Measurements from ENCODE around the gene MLEC. TPM values are rescaled to one million over a fixed set of nuclear protein-coding genes. Genes with fewer than 3 reads are reported as not detected.

The MLEC gene
- total RNA-seq, 3 donors from 2014 or later, result 67.6 to 75.4 (median 67.8) TPM

DNA sequence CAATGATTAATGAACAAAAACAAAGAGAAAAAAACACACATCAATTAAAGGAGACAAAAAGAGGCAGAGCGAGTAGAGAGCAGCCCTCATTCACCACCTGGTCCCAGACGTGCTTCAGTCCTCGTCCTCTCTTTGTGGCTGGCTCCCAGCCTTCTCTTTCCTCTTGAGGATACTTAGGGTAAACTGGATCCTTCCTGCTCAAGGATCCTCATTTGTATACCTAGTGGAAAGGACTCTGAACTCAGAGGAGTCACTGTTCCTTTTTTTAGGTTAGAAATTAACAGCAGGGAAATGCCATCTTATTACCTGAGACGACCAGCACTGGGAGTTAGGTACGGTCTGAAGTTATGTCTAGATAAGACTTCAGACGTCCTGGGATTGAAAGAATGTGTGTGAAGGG, 9.7 kb downstream of the MLEC start:
- no peak for DNase-seq (ENCODE audit: low spot score in 2 of 2)
- H3K27ac ChIP-seq, result no peak overlapping the region
- no peaks in the 10 kb centered on the region for H3K27me3 ChIP-seq
- H3K36me3 ChIP-seq, result no peaks in the 10 kb centered on the region
- no peak for TF ChIP-seq POLR2AphosphoS5 (IDR thresholded peaks at IDR 0.05)
- TF ChIP-seq, protein P1, sequence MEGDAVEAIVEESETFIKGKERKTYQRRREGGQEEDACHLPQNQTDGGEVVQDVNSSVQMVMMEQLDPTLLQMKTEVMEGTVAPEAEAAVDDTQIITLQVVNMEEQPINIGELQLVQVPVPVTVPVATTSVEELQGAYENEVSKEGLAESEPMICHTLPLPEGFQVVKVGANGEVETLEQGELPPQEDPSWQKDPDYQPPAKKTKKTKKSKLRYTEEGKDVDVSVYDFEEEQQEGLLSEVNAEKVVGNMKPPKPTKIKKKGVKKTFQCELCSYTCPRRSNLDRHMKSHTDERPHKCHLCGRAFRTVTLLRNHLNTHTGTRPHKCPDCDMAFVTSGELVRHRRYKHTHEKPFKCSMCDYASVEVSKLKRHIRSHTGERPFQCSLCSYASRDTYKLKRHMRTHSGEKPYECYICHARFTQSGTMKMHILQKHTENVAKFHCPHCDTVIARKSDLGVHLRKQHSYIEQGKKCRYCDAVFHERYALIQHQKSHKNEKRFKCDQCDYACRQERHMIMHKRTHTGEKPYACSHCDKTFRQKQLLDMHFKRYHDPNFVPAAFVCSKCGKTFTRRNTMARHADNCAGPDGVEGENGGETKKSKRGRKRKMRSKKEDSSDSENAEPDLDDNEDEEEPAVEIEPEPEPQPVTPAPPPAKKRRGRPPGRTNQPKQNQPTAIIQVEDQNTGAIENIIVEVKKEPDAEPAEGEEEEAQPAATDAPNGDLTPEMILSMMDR (IDR thresholded peaks at IDR 0.05), result no peak
- no peak for TF ChIP-seq POLR2A (IDR thresholded peaks at IDR 0.05)
- no peak overlapping the region for H3K4me3 ChIP-seq
- no peaks in the 10 kb centered on the region for H3K4me1 ChIP-seq
- no peaks in the 10 kb centered on the region for H3K9me3 ChIP-seq
- intact Hi-C loops (cut with DNase I; ENCODE audit: low total_unique reads), result no loop called here

DNA sequence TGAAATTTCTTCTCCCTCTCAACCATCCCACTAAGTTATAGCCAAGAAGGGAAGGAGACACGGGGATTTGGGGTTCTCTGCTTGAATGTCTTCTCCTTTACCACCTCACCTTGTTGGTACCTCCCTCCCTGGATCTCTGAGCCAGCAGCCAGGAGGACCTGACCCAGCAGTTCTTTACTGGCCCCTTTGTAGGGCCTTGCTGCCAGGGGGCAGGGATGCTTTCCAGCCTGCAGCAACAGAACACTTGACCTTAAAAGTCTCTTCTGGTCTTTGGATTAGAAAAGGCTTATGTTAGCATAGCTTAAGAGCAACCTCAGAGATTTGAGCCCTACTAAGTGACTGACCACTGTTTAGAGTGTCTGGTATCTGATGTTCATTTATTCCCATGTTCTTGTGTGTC, 10.4 kb downstream of the MLEC start:
- H3K27me3 ChIP-seq, result no peaks in the 10 kb centered on the region
- H3K4me3 ChIP-seq, result no peak overlapping the region
- intact Hi-C loops (cut with DNase I; ENCODE audit: low total_unique reads), result no loop called here
- H3K36me3 ChIP-seq, result no peaks in the 10 kb centered on the region
- no peaks in the 10 kb centered on the region for H3K4me1 ChIP-seq
- no peaks in the 10 kb centered on the region for H3K9me3 ChIP-seq
- no peak for DNase-seq (ENCODE audit: low spot score in 2 of 2)
- TF ChIP-seq POLR2AphosphoS5 (IDR thresholded peaks at IDR 0.05), result no peak
- TF ChIP-seq, protein P1 (IDR thresholded peaks at IDR 0.05), result no peak
- TF ChIP-seq POLR2A (IDR thresholded peaks at IDR 0.05), result no peak
- H3K27ac ChIP-seq, result no peak overlapping the region

DNA sequence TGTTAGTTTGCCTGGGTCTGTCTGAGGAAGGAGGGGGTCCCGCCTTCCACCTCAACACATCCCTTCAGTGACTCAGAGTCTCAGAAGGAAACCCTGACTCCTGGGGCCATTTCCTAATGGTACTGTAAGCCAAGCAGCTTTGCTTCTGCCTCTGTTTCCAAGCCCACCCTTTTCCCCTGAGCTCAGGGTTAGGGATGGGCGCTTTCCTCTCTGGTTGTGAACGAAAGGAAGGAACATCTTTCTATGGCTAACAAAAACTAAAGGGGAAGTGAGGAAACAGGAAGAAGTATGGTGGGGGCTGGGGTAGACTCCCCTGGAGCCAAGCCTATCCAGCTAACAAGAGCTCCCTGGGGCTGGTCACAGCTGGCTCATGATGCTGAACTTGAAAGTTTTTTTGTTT, 11.7 kb downstream of the MLEC start:
- TF ChIP-seq POLR2AphosphoS5 (IDR thresholded peaks at IDR 0.05) (no peak), POLR2A (IDR thresholded peaks at IDR 0.05) (no peak)
- TF ChIP-seq, protein P1 (IDR thresholded peaks at IDR 0.05), result no peak
- no peak overlapping the region for H3K4me3 ChIP-seq
- no peaks in the 10 kb centered on the region for H3K27me3 ChIP-seq
- no peak for DNase-seq (ENCODE audit: low spot score in 2 of 2)
- intact Hi-C loops (cut with DNase I; ENCODE audit: low total_unique reads), result no loop called here
- H3K27ac ChIP-seq, result no peak overlapping the region
- H3K4me1 ChIP-seq, result no peaks in the 10 kb centered on the region
- H3K9me3 ChIP-seq, result no peaks in the 10 kb centered on the region
- no peaks in the 10 kb centered on the region for H3K36me3 ChIP-seq

DNA sequence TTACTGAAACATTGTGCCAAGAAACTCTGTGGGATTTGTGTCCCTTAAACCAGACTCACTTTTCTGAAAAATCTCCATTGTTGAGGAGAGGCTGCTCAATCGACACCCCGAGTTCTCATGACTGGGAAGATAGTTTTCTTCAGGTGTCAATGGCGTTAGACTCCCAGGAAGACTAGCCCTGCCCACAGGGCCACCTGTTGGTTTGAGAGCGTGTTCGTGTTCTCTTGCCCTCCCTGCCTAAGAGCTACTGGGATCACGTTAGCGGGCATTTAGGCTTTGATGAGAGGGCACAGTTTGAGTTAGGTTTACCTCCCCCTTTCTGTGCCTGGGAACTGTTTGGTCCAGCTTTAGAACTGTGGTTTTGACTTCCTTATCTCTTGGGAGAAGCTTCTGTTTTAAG, 12.6 kb downstream of the MLEC start:
- TF ChIP-seq POLR2A (IDR thresholded peaks at IDR 0.05), result no peak
- TF ChIP-seq, protein P1 (IDR thresholded peaks at IDR 0.05), result no peak
- TF ChIP-seq POLR2AphosphoS5 (IDR thresholded peaks at IDR 0.05), result no peak
- no peak for DNase-seq (ENCODE audit: low spot score in 2 of 2)
- Histone ChIP-seq H3K27me3 (no peaks in the 10 kb centered on the region), H3K4me1 (no peaks in the 10 kb centered on the region), H3K27ac (no peak overlapping the region), H3K9me3 (no peaks in the 10 kb centered on the region), H3K4me3 (no peak overlapping the region), H3K36me3 (no peaks in the 10 kb centered on the region)
- intact Hi-C loops (cut with DNase I; ENCODE audit: low total_unique reads), result no loop called here

DNA sequence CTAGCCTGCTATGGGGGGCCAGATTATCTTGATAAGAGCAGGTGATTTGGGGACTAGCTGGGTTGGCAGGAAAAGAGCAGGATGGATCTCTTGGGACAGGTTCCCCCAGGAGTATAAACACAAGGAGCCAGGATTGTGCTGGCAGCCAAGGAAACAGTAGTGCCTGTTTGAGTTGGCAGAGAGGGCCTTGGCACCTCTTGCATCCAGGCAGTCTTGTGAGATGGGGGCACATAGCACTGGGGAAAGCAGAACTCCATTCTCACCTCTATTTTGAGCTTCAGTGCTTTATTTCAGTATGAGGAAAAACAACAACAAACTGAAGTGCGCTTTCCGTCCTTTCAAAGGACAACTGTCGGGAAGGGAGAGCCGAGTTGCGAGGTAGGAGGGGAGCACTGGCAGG, 13.9 kb downstream of the MLEC start:
- no peak for DNase-seq (ENCODE audit: low spot score in 2 of 2)
- H3K4me1 ChIP-seq, result no peaks in the 10 kb centered on the region

More for the DNA sequence above, 13.9 kb downstream of the MLEC start:
- TF ChIP-seq POLR2AphosphoS5 (IDR thresholded peaks at IDR 0.05) (no peak), POLR2A (IDR thresholded peaks at IDR 0.05) (no peak)
- TF ChIP-seq, protein P1 (IDR thresholded peaks at IDR 0.05), result no peak
- intact Hi-C loops (cut with DNase I; ENCODE audit: low total_unique reads), result no loop called here
- no peak overlapping the region for H3K27ac ChIP-seq
- H3K27me3 ChIP-seq, result no peaks in the 10 kb centered on the region
- no peaks in the 10 kb centered on the region for H3K36me3 ChIP-seq
- no peak overlapping the region for H3K4me3 ChIP-seq
- no peaks in the 10 kb centered on the region for H3K9me3 ChIP-seq

Measured in breast epithelium (tissue), 4 donors.